HG03139 (cell line): ENCODE data around the gene PLA2G1B.

Source experiments
- ATAC-seq: cut with Tn5 transposase; IDR thresholded peaks from one replicate; pipeline ENCODE4 v1.9.1; 2021; ENCODE audit not compliant: unreplicated experiment

The PLA2G1B gene

GRCh38 chr12:120328228-120328627 lies 649 bp upstream of the PLA2G1B start:
- ATAC-seq, result no peak

- no peak for ATAC-seq
Measured at GRCh38 chr12:120324841-120325417, 2.6 kb downstream of the PLA2G1B start.

GRCh38 chr12:120323772-120324171 lies 3.8 kb downstream of the PLA2G1B start:
- ATAC-seq, result no peak

- no peak for ATAC-seq
Measured at GRCh38 chr12:120321382-120322202, 6.0 kb downstream of the PLA2G1B start.

- ATAC-seq, result peak; percentile 100
Measured at GRCh38 chr12:120317224-120318105, 10.1 kb downstream of the PLA2G1B start.

GRCh38 chr12:120316798-120317223 lies 10.8 kb downstream of the PLA2G1B start:
- no peak for ATAC-seq

GRCh38 chr12:120314220-120314619 lies 13.4 kb downstream of the PLA2G1B start:
- no peak for ATAC-seq

GRCh38 chr12:120301962-120302815 lies 25.4 kb downstream of the PLA2G1B start, which contains the start of gene SIRT4:
Gene SIRT4 (plus strand): TSS chr12:120302321. CDS start chr12:120303562, 1,241 bp downstream.
- ATAC-seq, result peak; percentile 94

- ATAC-seq, result peak; percentile 43
Measured at GRCh38 chr12:120292661-120293531, 34.7 kb downstream of the PLA2G1B start, which contains the start of gene RNU4-1. Gene RNU4-1 (minus strand): TSS chr12:120293237.

- ATAC-seq, result no peak
Measured at GRCh38 chr12:120292411-120292660, 35.2 kb downstream of the PLA2G1B start.

- no peak for ATAC-seq
Measured at GRCh38 chr12:120290609-120291305, 36.8 kb downstream of the PLA2G1B start.

- no peak for ATAC-seq
Measured at GRCh38 chr12:120287491-120287890, 40.1 kb downstream of the PLA2G1B start.

GRCh38 chr12:120286768-120287490 lies 40.6 kb downstream of the PLA2G1B start:
- no peak for ATAC-seq

- ATAC-seq, result no peak
Measured at GRCh38 chr12:120284381-120284780, 43.2 kb downstream of the PLA2G1B start.

GRCh38 chr12:120283318-120283717 lies 44.3 kb downstream of the PLA2G1B start:
- ATAC-seq, result no peak

GRCh38 chr12:120278137-120279069 lies 49.2 kb downstream of the PLA2G1B start:
- ATAC-seq, result no peak

GRCh38 chr12:120276734-120277133 lies 50.8 kb downstream of the PLA2G1B start:
- no peak for ATAC-seq
